ENCODE results near the gene CYP20A1. TPM values are rescaled to one million over a fixed set of nuclear protein-coding genes. Genes with fewer than 3 reads are reported as not detected.
A peak's percentile ranks its signal among the peaks of the same experiment; 100 is the strongest.
"Not testable (repeated sequence)": the region's sequence is repeated elsewhere in the genome, so short reads cannot be mapped to it uniquely, and the experiment has no call there.

The CYP20A1 gene
- total RNA-seq (10 to 100 TPM; 23.7 to 43.3 (median 28.3) TPM), polyA plus RNA-seq (10 to 100 TPM; 21.6 to 37.0 TPM), total RNA-seq (71.6 reads per million, percentile 78 among the genes with 10 or more reads in this experiment)

GRCh38 chr2:203238704-203239526 is at the start of gene CYP20A1:
Gene CYP20A1, plus strand, starts transcription at chr2:203239018. Its CDS starts 45 bp downstream, at chr2:203239063.
- CTCF ChIA-PET, result interaction anchor here (0.5 to 1.9 kb wide), 5 partner anchors 9 to 390 kb away, joined by 3 to 7 read pairs (median 3); no protein-coding TSS in a partner anchor
- H3K9me3 ChIP-seq (ENCODE audit: control insufficient read depth in 2 of 3, low read length in 3 of 3), result no peaks in the 10 kb centered on the region
- Mint-ChIP-seq H3K9me3 (peaks cover 0 to 2% (median 0%) of the 10 kb centered on the region in 11 donors), H3K4me1 (peaks cover 25 to 45% (median 33%) of the 10 kb centered on the region in 7 donors), H3K4me3 (peak within 1 kb of the TSS; percentile 90 to 100 (median 95)), H3K27ac (peak within 1 kb of the TSS; percentile 96 to 100 (median 98)), H3K27me3 (no peaks in the 10 kb centered on the region), H3K36me3 (peaks cover 4 to 26% (median 23%) of the 10 kb centered on the region in 5 donors)
- H3K27me3 ChIP-seq (ENCODE audit: control insufficient read depth in 2 of 2, insufficient read depth in 2 of 2, low read length in 2 of 2), result no peaks in the 10 kb centered on the region
- POLR2A ChIA-PET, result interaction anchor here (0.6 to 2.7 kb wide), 12 partner anchors 10 to 1788 kb away, joined by 3 to 16 read pairs (median 3); partner anchors contain the start of genes CARF, TRAK2 and WDR12
- H3K36me3 ChIP-seq (ENCODE audit: control insufficient read depth in 2 of 3, insufficient read depth in 3 of 3, low read length in 3 of 3), result peaks cover 0 to 18% (median 0%) of the 10 kb centered on the region in 3 experiments
- DNase-seq (peak; percentile 94 to 99 (median 98)), ATAC-seq (peak; percentile 91)
- peaks cover 6 to 14% of the 10 kb centered on the region in 2 donors for H3K4me1 ChIP-seq (ENCODE audit: control insufficient read depth in 2 of 2, insufficient read depth in 2 of 2, low read length in 2 of 2)
- intact Hi-C loops (cut with micrococcal nuclease), result loop anchor here (1.0 to 10.0 kb wide), 18 partner anchors 14 to 1594 kb away; partner anchors contain the start of genes ABI2 (in 2 of the 2), BMPR2 (in 2 of the 2), FAM117B (in 2 of the 2) and NBEAL1 (in 2 of the 2)
- peak within 1 kb of the TSS; percentile 97 for H3K4me3 ChIP-seq (ENCODE audit: low read length)
- H3K27ac ChIP-seq (ENCODE audit: low read depth, low read length), result peak within 1 kb of the TSS; percentile 98

DNA sequence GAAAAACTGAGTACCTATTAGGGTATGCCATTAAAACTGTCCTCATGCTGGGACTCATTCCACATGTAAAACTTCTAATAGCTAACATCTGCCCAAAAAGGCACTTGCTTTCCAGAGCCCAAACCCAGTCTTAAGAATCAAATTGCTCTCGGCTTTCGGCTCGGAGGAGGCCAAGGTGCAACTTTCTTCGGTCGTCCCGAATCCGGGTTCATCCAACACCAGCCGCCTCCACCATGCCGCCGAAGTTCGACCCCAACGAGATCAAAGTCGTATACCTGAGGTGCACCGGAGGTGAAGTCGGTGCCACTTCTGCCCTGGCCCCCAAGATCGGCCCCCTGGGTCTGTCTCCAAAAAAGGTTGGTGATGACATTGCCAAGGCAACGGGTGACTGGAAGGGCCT is 48.3 kb upstream of the CYP20A1 start:
- H3K9me3 Mint-ChIP-seq; ATAC-seq; H3K27me3 ChIP-seq (ENCODE audit: control insufficient read depth in 2 of 2, insufficient read depth in 2 of 2, low read length in 2 of 2); DNase-seq; H3K36me3 ChIP-seq (ENCODE audit: control insufficient read depth in 2 of 3, insufficient read depth in 3 of 3, low read length in 3 of 3); H3K27ac ChIP-seq (ENCODE audit: low read depth, low read length); H3K27ac Mint-ChIP-seq; POLR2A ChIA-PET; H3K27me3 Mint-ChIP-seq; H3K9me3 ChIP-seq (ENCODE audit: control insufficient read depth in 2 of 3, low read length in 3 of 3); H3K4me1 Mint-ChIP-seq; H3K4me3 Mint-ChIP-seq; H3K4me1 ChIP-seq (ENCODE audit: control insufficient read depth in 2 of 2, insufficient read depth in 2 of 2, low read length in 2 of 2); H3K4me3 ChIP-seq (ENCODE audit: low read length); intact Hi-C loops (cut with micrococcal nuclease): not testable (repeated sequence)
- H3K36me3 Mint-ChIP-seq, result peaks cover 8 to 38% (median 20%) of the 10 kb centered on the region in 5 donors
- CTCF ChIA-PET, result interaction anchor here (0.6 kb wide), 1 partner anchor 896 kb away, joined by 4 read pairs; no protein-coding TSS in a partner anchor

DNA sequence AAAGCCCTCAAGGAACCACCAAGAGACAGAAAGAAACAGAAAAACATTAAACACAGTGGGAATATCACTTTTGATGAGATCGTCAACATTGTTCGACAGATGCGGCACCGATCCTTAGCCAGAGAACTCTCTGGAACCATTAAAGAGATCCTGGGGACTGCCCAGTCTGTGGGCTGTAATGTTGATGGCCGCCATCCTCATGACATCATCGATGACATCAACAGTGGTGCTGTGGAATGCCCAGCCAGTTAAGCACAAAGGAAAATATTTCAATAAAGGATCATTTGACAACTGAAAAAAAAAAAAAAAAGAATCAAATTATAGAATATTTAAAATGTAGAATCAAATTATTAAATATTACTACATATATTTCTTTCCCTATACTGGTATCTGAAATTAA is 47.8 kb upstream of the CYP20A1 start:
- H3K36me3 ChIP-seq (ENCODE audit: control insufficient read depth in 2 of 3, insufficient read depth in 3 of 3, low read length in 3 of 3); POLR2A ChIA-PET; DNase-seq; CTCF ChIA-PET; H3K4me1 Mint-ChIP-seq; H3K27me3 ChIP-seq (ENCODE audit: control insufficient read depth in 2 of 2, insufficient read depth in 2 of 2, low read length in 2 of 2); H3K9me3 Mint-ChIP-seq; H3K27me3 Mint-ChIP-seq; H3K4me1 ChIP-seq (ENCODE audit: control insufficient read depth in 2 of 2, insufficient read depth in 2 of 2, low read length in 2 of 2); H3K4me3 Mint-ChIP-seq; intact Hi-C loops (cut with micrococcal nuclease); H3K4me3 ChIP-seq (ENCODE audit: low read length); H3K9me3 ChIP-seq (ENCODE audit: control insufficient read depth in 2 of 3, low read length in 3 of 3); H3K27ac ChIP-seq (ENCODE audit: low read depth, low read length); ATAC-seq; H3K27ac Mint-ChIP-seq: not testable (repeated sequence)
- peaks cover 7 to 36% (median 15%) of the 10 kb centered on the region in 5 donors for H3K36me3 Mint-ChIP-seq

DNA sequence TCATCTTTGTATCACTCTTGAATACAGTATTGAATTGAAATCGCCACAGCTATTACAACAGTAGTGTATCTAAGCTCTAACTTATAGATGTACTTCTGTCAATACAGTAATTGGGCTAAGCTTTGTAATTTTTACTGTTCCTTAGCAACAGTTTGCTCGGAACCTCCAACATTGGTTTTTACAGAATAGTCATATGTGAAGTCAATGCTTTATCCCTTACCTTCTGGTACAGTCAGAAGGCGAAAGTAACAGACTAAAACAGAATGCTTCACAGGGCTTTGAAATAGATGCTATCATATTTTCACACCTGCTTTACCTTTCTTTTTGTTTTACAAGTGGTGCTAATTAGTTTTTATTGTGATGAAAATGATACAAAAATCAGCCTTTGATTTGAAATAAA is 46.9 kb upstream of the CYP20A1 start:
- Mint-ChIP-seq H3K27ac (no peak overlapping the region), H3K9me3 (no peaks in the 10 kb centered on the region), H3K4me3 (no peak overlapping the region), H3K4me1 (no peaks in the 10 kb centered on the region), H3K36me3 (peaks cover 7 to 33% (median 13%) of the 10 kb centered on the region in 5 donors), H3K27me3 (no peaks in the 10 kb centered on the region)
- ATAC-seq (no peak), DNase-seq (no peak)
- intact Hi-C loops (cut with micrococcal nuclease), result no loop called here
- Histone ChIP-seq H3K36me3 (ENCODE audit: control insufficient read depth in 2 of 3, insufficient read depth in 3 of 3, low read length in 3 of 3) (peaks cover 0 to 4% (median 0%) of the 10 kb centered on the region in 3 experiments), H3K9me3 (ENCODE audit: control insufficient read depth in 2 of 3, low read length in 3 of 3) (no peaks in the 10 kb centered on the region), H3K27me3 (ENCODE audit: control insufficient read depth in 2 of 2, insufficient read depth in 2 of 2, low read length in 2 of 2) (no peaks in the 10 kb centered on the region), H3K4me1 (ENCODE audit: control insufficient read depth in 2 of 2, insufficient read depth in 2 of 2, low read length in 2 of 2) (no peaks in the 10 kb centered on the region), H3K4me3 (ENCODE audit: low read length) (no peak overlapping the region), H3K27ac (ENCODE audit: low read depth, low read length) (no peak overlapping the region)
- CTCF ChIA-PET, result interaction anchor here (0.8 kb wide), 1 partner anchor 17 kb away, joined by 3 read pairs; no protein-coding TSS in a partner anchor
- POLR2A ChIA-PET, result no interaction called here

GRCh38 chr2:203195331-203196036 is 43.3 kb upstream of the CYP20A1 start:
- intact Hi-C loops (cut with micrococcal nuclease), result no loop called here
- DNase-seq, result no peak
- Mint-ChIP-seq H3K27ac (no peak overlapping the region), H3K9me3 (no peaks in the 10 kb centered on the region), H3K4me3 (no peak overlapping the region), H3K27me3 (no peaks in the 10 kb centered on the region), H3K4me1 (no peaks in the 10 kb centered on the region), H3K36me3 (peaks cover 1 to 21% (median 2%) of the 10 kb centered on the region in 5 donors)
- no peaks in the 10 kb centered on the region for H3K4me1 ChIP-seq (ENCODE audit: control insufficient read depth in 2 of 2, insufficient read depth in 2 of 2, low read length in 2 of 2)
- peaks cover 0 to 4% (median 0%) of the 10 kb centered on the region in 3 experiments for H3K36me3 ChIP-seq (ENCODE audit: control insufficient read depth in 2 of 3, insufficient read depth in 3 of 3, low read length in 3 of 3)
- ChIA-PET POLR2A (no interaction called here), CTCF (no interaction called here)
- no peak overlapping the region for H3K4me3 ChIP-seq (ENCODE audit: low read length)
- H3K27me3 ChIP-seq (ENCODE audit: control insufficient read depth in 2 of 2, insufficient read depth in 2 of 2, low read length in 2 of 2), result no peaks in the 10 kb centered on the region
- no peaks in the 10 kb centered on the region for H3K9me3 ChIP-seq (ENCODE audit: control insufficient read depth in 2 of 3, low read length in 3 of 3)
- ATAC-seq, result no peak
- no peak overlapping the region for H3K27ac ChIP-seq (ENCODE audit: low read depth, low read length)

GRCh38 chr2:203200866-203201265 is 38.0 kb upstream of the CYP20A1 start:
- H3K27me3 ChIP-seq (ENCODE audit: control insufficient read depth in 2 of 2, insufficient read depth in 2 of 2, low read length in 2 of 2), result no peaks in the 10 kb centered on the region
- DNase-seq (no peak), ATAC-seq (no peak)
- H3K9me3 Mint-ChIP-seq, result no peaks in the 10 kb centered on the region
- POLR2A ChIA-PET, result no interaction called here
- H3K9me3 ChIP-seq (ENCODE audit: control insufficient read depth in 2 of 3, low read length in 3 of 3), result no peaks in the 10 kb centered on the region
- H3K4me1 Mint-ChIP-seq, result peaks cover 0 to 3% (median 0%) of the 10 kb centered on the region in 7 donors
- H3K36me3 Mint-ChIP-seq, result peaks cover 0 to 16% (median 4%) of the 10 kb centered on the region in 5 donors
- H3K4me3 ChIP-seq (ENCODE audit: low read length), result no peak overlapping the region
- H3K4me3 Mint-ChIP-seq, result no peak overlapping the region
- H3K4me1 ChIP-seq (ENCODE audit: control insufficient read depth in 2 of 2, insufficient read depth in 2 of 2, low read length in 2 of 2), result no peaks in the 10 kb centered on the region
- H3K36me3 ChIP-seq (ENCODE audit: control insufficient read depth in 2 of 3, insufficient read depth in 3 of 3, low read length in 3 of 3), result no peaks in the 10 kb centered on the region
- H3K27me3 Mint-ChIP-seq, result no peaks in the 10 kb centered on the region
- intact Hi-C loops (cut with micrococcal nuclease), result no loop called here
- H3K27ac ChIP-seq (ENCODE audit: low read depth, low read length), result no peak overlapping the region
- no peak overlapping the region for H3K27ac Mint-ChIP-seq
- CTCF ChIA-PET, result no interaction called here

Data from naive thymus-derived CD4-positive, alpha-beta T cell (primary cell).